Ishikawa (cell line): ENCODE data around the gene RFTN1.

Experiments used
- EP300 ChIP-seq: IDR thresholded peaks from 2 replicates; pipeline ENCODE4 v1.6.1; 2012; ENCODE audit warnings: borderline replicate concordance
- MAX ChIP-seq: IDR thresholded peaks from 2 replicates; pipeline ENCODE4 v1.6.1; 2012
- RAD21 ChIP-seq: IDR thresholded peaks from 2 replicates; pipeline ENCODE4 v1.6.1; 2012; ENCODE audit warnings: low read depth
- REST ChIP-seq: IDR thresholded peaks from 2 replicates; pipeline ENCODE4 v1.6.1; 2012; ENCODE audit warnings: low read depth, mild to moderate bottlenecking
- TAF1 ChIP-seq: IDR thresholded peaks from 2 replicates; pipeline ENCODE4 v1.6.1; 2012; ENCODE audit warnings: low read depth, mild to moderate bottlenecking
- USF1 ChIP-seq: IDR thresholded peaks from 2 replicates; pipeline ENCODE4 v1.6.1; 2012
- YY1 ChIP-seq: IDR thresholded peaks from 2 replicates; pipeline ENCODE4 v1.6.1; 2012; ENCODE audit warnings: low read depth
- ZBTB7A ChIP-seq: IDR thresholded peaks from 2 replicates; pipeline ENCODE4 v1.6.1; 2012; ENCODE audit warnings: low read depth

GRCh38 chr3:16336825-16337224 is 176.7 kb downstream of the RFTN1 start:
- TF ChIP-seq RAD21 (no peak), EP300 (no peak), TAF1 (no peak), ZBTB7A (no peak), MAX (no peak), REST (no peak), YY1 (no peak), USF1 (no peak)
